SH-SY5Y (cell line): ENCODE measurements around the gene SRSF6.

Source experiments
- GATA2 ChIP-seq: IDR thresholded peaks from 2 replicates; pipeline ENCODE4 v1.6.1; 2011; ENCODE audit warnings: mild to moderate bottlenecking, low read depth, low read length
- GATA3 ChIP-seq: IDR thresholded peaks from 2 replicates; pipeline ENCODE4 v1.6.1; 2011; ENCODE audit warnings: low read depth, mild to moderate bottlenecking, low read length, moderate library complexity

Gene SRSF6

GRCh38 chr20:43442282-43442880, 15.3 kb upstream of the SRSF6 start:
- no peak for TF ChIP-seq GATA3
- TF ChIP-seq GATA2: no peak

GRCh38 chr20:43444107-43444506, 13.6 kb upstream of the SRSF6 start:
- TF ChIP-seq GATA2: no peak
- no peak for TF ChIP-seq GATA3

DNA sequence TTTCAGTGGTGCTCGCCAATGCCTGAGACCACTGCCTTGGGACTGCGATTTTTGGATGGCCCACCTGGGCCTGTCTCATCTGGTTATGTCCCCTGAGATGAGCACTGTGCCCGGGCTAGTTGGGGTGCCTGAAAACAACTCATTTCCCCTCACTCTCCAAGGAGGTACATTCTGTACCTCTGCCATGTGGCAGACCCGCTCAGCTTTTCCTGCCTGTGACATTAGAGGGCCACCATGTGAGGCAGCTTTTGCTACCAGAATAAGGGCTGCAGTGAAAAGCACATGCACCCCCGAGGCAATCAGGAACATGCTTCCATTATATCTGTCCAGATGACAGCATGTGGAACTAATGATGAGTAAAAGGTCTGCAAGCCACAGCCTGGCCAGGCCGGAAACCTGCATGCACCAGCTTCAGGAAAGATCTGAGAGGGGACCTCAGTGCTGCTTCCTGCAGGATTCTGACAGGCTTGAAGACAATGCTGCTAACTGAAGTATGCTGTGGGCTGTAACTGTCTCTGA, 11.3 kb upstream of the SRSF6 start:
- no peak for TF ChIP-seq GATA3
- TF ChIP-seq GATA2: peak; percentile 38; the same call in 1 of the 2 replicates

DNA sequence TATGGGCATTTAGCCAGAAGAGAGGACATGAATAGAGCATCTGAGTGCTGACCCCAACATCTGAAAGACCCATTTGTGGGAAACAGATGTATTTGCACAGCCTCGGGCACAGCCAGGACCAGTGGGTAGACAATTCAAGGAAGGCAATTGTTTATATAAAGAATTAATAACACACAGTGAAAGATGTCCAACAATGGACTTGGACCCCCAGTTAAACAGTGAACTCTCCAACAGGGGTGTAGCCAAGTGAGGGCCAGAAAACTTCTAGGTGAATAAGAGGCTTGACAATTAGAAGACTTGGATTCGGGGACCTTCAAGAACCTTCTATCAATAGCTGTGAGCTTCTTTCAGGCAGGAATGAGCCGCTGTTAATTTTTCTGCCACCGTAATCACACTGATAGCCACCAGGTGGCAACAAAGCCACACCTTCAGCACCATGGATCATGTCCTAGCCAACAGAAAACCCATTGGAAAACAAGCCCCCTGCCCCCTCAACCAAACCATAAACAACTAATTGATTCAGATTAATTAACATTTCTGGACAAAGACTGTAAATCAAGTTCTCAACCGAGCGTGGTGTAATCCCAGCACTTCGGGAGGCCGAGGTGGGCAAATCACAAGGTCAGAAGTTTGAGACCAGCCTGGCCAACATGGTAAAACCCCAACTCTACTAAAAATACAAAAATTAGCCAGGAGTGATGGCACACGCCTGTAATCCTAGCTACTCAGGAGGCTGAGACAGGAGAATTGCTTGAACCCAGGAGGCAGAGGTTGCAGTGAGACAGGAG, 8.8 kb upstream of the SRSF6 start:
- no peak for TF ChIP-seq GATA2
- TF ChIP-seq GATA3: no peak

DNA sequence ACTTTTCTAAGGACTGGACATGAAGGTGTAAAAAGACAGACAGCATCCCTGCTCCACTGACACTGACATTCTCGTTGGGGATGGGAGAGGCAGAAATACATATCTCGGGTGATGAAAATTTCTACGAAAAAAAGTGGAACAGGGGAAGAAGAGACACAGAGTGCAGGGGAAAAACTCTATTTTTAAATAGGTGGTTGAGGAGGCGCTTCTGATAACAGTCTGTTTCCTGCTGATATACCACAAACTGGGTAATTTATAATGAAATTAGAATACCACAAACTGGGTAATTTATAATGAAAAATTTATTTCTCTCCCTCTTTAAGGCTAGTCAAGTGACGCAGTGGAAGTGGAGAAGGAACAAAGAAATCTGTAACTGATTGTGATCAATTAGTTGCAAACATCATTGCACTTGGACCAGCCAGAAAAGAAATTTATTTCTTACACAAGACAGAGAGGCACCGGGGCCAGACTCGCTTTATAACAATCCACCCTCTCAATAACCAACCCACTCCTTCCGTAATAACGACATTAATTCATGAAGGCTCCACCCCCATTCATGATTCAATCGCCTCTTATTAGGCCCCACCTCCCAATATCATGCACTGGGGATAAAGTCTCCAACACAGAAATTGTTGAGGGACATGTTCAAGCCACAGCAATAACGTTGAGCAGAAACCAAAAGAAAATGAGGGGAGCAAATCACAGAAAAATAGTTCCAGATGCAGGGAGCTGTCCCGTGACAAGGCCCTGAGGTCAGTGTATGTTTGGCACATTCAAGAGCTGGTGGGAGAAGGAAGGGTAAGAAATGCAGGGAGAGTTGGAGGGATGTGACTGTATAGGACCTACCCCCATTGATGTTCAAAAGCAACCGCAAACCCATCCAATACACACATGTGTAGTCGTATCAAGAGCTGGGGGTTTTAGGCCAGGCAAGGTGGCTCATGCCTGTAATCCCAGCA, 6.6 kb upstream of the SRSF6 start:
- no peak for TF ChIP-seq GATA2
- TF ChIP-seq GATA3: no peak

GRCh38 chr20:43452404-43453126, 5.1 kb upstream of the SRSF6 start:
- TF ChIP-seq GATA3: no peak
- TF ChIP-seq GATA2: no peak

DNA sequence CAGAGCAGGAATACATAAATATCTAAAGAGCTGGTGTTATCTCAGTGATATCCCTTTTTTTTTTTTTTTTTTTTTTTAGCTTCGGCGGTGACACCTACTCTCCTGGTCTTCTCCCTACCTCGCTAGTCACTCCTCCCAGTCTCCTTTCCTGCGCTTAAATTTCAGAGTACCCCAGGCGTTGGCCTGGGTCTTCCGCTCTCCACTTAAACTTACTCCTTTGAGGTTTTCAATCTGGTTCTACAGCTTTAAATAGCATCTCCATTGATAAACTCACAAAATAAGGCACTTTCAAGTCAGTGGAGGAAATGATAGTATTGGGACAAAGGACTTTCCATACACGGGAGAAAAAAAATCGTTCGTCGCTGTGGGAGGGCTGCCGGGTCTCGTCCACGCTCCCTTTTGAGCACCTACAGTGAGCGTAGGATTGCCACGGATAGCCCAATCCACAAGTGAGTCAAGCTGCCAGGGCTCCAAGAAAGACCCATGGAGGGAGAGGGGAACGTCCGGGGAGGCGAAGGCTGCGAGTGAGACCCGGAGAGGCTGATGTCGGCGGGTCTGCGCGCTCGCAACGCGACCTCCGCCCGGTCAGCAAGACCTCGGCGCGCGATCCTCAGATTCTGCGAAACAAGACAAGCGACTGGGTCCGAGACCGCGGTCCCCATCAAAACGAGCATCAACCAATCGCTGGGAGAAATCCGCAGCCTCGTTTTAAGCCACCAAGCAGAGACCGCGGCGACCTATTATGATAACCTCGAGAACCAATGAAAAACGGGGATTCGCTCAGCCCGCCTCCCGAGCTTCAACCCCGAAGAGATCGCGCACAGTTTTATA, 672 bp upstream of the SRSF6 start:
- no peak for TF ChIP-seq GATA2
- TF ChIP-seq GATA3: no peak

GRCh38 chr20:43458422-43458924, 777 bp downstream of the SRSF6 start:
- TF ChIP-seq GATA2 (no peak), GATA3 (no peak)

- TF ChIP-seq GATA3: no peak
- no peak for TF ChIP-seq GATA2
Measured at GRCh38 chr20:43459022-43459942, 1.6 kb downstream of the SRSF6 start.

DNA sequence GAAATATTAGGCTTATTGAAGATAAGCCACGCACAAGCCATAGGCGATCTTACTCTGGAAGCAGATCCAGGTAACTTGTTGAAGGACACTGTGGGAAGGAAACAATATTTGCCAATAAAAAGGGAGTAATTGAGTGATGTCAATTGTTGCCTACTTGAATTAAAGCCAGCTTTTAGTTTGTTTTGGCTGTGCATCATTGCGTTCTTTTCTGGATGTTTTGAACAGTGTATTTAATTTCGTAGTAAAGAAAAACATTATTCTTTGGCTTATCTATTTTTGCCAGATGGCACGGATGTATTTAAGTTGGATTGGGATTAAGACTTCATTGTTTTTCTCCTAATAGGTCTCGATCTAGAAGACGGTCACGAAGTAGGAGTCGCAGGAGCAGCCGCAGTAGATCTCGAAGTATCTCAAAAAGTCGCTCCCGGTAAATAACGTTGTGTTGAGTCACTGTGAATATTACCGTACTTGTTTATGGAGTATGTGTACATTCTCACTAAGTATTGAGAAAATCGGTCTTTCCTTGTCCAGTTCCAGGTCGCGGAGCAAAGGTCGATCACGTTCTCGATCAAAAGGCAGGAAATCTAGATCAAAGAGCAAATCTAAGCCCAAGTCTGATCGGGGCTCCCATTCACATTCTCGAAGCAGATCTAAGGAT, 2.6 kb downstream of the SRSF6 start:
- TF ChIP-seq GATA3: no peak
- no peak for TF ChIP-seq GATA2

- TF ChIP-seq GATA3 (no peak), GATA2 (no peak)
Measured at GRCh38 chr20:43460830-43461200, 3.1 kb downstream of the SRSF6 start.
